ENCODE measurements around the gene MYBPH.

Gene MYBPH

GRCh38 chr1:203177470-203178039 is 1.9 kb upstream of the MYBPH start:
- Histone ChIP-seq H2BK12ac (ENCODE audit: low read length) (no peak overlapping the region), H3K9ac (ENCODE audit: low read depth, low read length, poor library complexity) (no peak overlapping the region), H3K4me2 (ENCODE audit: insufficient read depth, low read length, poor library complexity, severe bottlenecking) (no peak overlapping the region), H2BK120ac (ENCODE audit: low read depth, low read length) (no peak overlapping the region), H3K18ac (ENCODE audit: low read length) (peak overlapping the region; percentile 16), H2AK5ac (ENCODE audit: low read depth, low read length) (no peak overlapping the region), H3K36me3 (replicated peaks in 1 of 2; ENCODE audit: control insufficient read depth in 2 of 2, insufficient read depth in 2 of 2, low read length in 2 of 2) (no peaks in the 10 kb centered on the region), H3K79me1 (ENCODE audit: low read depth, low read length) (no peaks in the 10 kb centered on the region), H3K23ac (ENCODE audit: low read depth, low read length, poor library complexity) (no peak overlapping the region), H3K4me3 (ENCODE audit: low read length in 2 of 2) (no peak overlapping the region), H3K27ac (replicated peaks; ENCODE audit: low read length) (peak overlapping the region; percentile 8), H3K4ac (ENCODE audit: low read length) (no peak overlapping the region), H2BK5ac (ENCODE audit: low read length) (no peak overlapping the region), H4K91ac (ENCODE audit: low read depth, low read length, poor library complexity) (no peak overlapping the region), H2BK15ac (ENCODE audit: low read length) (no peak overlapping the region), H2AFZ (ENCODE audit: low read length) (peak overlapping the region; percentile 19), H3K4me1 (ENCODE audit: control insufficient read depth in 2 of 2, insufficient read depth in 1 of 2, low read depth in 1 of 2, low read length in 2 of 2) (peaks cover 17 to 36% of the 10 kb centered on the region in 2 donors), H3K9me3 (replicated peaks in 1 of 2; ENCODE audit: control insufficient read depth in 2 of 2, insufficient read depth in 1 of 2, low read depth in 1 of 2, low read length in 2 of 2) (no peaks in the 10 kb centered on the region), H3K14ac (ENCODE audit: low read length) (no peak overlapping the region), H4K8ac (ENCODE audit: low read depth, low read length) (no peak overlapping the region), H3K27me3 (ENCODE audit: control insufficient read depth in 3 of 3, insufficient read depth in 3 of 3, low read depth in 1 of 3, low read length in 3 of 3) (peaks cover 0 to 9% (median 0%) of the 10 kb centered on the region in 3 experiments)
- DNase-seq (ENCODE audit: low spot score), result no peak
- WGBS, 2 donors (ENCODE audit: extremely low coverage in 2 of 2, insufficient read length in 2 of 2, insufficient replicate concordance in 1 of 2), result no CpG with 5 or more reads among the region's 9 CpGs

- no peak overlapping the region for H3K4ac ChIP-seq (ENCODE audit: low read length)
- peaks cover 17 to 35% of the 10 kb centered on the region in 2 donors for H3K4me1 ChIP-seq (ENCODE audit: control insufficient read depth in 2 of 2, insufficient read depth in 1 of 2, low read depth in 1 of 2, low read length in 2 of 2)
- H2BK5ac ChIP-seq (ENCODE audit: low read length), result no peak overlapping the region
- H2BK12ac ChIP-seq (ENCODE audit: low read length), result no peak overlapping the region
- no peak overlapping the region for H2BK15ac ChIP-seq (ENCODE audit: low read length)
- H4K8ac ChIP-seq (ENCODE audit: low read depth, low read length), result no peak overlapping the region
- WGBS, 2 donors (ENCODE audit: extremely low coverage in 2 of 2, insufficient read length in 2 of 2, insufficient replicate concordance in 1 of 2), result no CpG with 5 or more reads among the region's 6 CpGs
- H3K27ac ChIP-seq (replicated peaks; ENCODE audit: low read length), result no peak overlapping the region
- no peaks in the 10 kb centered on the region for H3K79me1 ChIP-seq (ENCODE audit: low read depth, low read length)
- H2BK120ac ChIP-seq (ENCODE audit: low read depth, low read length), result no peak overlapping the region
- no peak overlapping the region for H3K23ac ChIP-seq (ENCODE audit: low read depth, low read length, poor library complexity)
- no peak overlapping the region for H3K14ac ChIP-seq (ENCODE audit: low read length)
- H3K18ac ChIP-seq (ENCODE audit: low read length), result no peak overlapping the region
- H3K36me3 ChIP-seq (replicated peaks in 1 of 2; ENCODE audit: control insufficient read depth in 2 of 2, insufficient read depth in 2 of 2, low read length in 2 of 2), result no peaks in the 10 kb centered on the region
- DNase-seq (ENCODE audit: low spot score), result no peak
- peaks cover 0 to 9% (median 0%) of the 10 kb centered on the region in 3 experiments for H3K27me3 ChIP-seq (ENCODE audit: control insufficient read depth in 3 of 3, insufficient read depth in 3 of 3, low read depth in 1 of 3, low read length in 3 of 3)
- H3K4me2 ChIP-seq (ENCODE audit: insufficient read depth, low read length, poor library complexity, severe bottlenecking), result no peak overlapping the region
- no peak overlapping the region for H3K9ac ChIP-seq (ENCODE audit: low read depth, low read length, poor library complexity)
- no peak overlapping the region for H3K4me3 ChIP-seq (ENCODE audit: low read length in 2 of 2)
- no peaks in the 10 kb centered on the region for H3K9me3 ChIP-seq (replicated peaks in 1 of 2; ENCODE audit: control insufficient read depth in 2 of 2, insufficient read depth in 1 of 2, low read depth in 1 of 2, low read length in 2 of 2)
- H2AK5ac ChIP-seq (ENCODE audit: low read depth, low read length), result no peak overlapping the region
- no peak overlapping the region for H2AFZ ChIP-seq (ENCODE audit: low read length)
- H4K91ac ChIP-seq (ENCODE audit: low read depth, low read length, poor library complexity), result no peak overlapping the region
Observed at GRCh38 chr1:203177036-203177405, 1.4 kb upstream of the MYBPH start.

GRCh38 chr1:203176273-203177035 is 828 bp upstream of the MYBPH start:
- H3K27me3 ChIP-seq (ENCODE audit: control insufficient read depth in 3 of 3, insufficient read depth in 3 of 3, low read depth in 1 of 3, low read length in 3 of 3), result peaks cover 0 to 9% (median 0%) of the 10 kb centered on the region in 3 experiments
- H3K14ac ChIP-seq (ENCODE audit: low read length), result no peak overlapping the region
- no peak overlapping the region for H3K4ac ChIP-seq (ENCODE audit: low read length)
- H3K79me1 ChIP-seq (ENCODE audit: low read depth, low read length), result no peaks in the 10 kb centered on the region
- no peak overlapping the region for H4K8ac ChIP-seq (ENCODE audit: low read depth, low read length)
- no peak for DNase-seq (ENCODE audit: low spot score)
- H2AFZ ChIP-seq (ENCODE audit: low read length), result no peak overlapping the region
- H2BK12ac ChIP-seq (ENCODE audit: low read length), result no peak overlapping the region
- peak overlapping the region; percentile 78 for H2AK5ac ChIP-seq (ENCODE audit: low read depth, low read length)
- peak overlapping the region; percentile 4 for H2BK5ac ChIP-seq (ENCODE audit: low read length)
- peak overlapping the region; percentile 45 for H2BK120ac ChIP-seq (ENCODE audit: low read depth, low read length)
- peak overlapping the region; percentile 40 for H3K18ac ChIP-seq (ENCODE audit: low read length)
- no peak overlapping the region for H3K23ac ChIP-seq (ENCODE audit: low read depth, low read length, poor library complexity)
- H3K27ac ChIP-seq (replicated peaks; ENCODE audit: low read length), result no peak overlapping the region
- peaks cover 17 to 31% of the 10 kb centered on the region in 2 donors for H3K4me1 ChIP-seq (ENCODE audit: control insufficient read depth in 2 of 2, insufficient read depth in 1 of 2, low read depth in 1 of 2, low read length in 2 of 2)
- H2BK15ac ChIP-seq (ENCODE audit: low read length), result peak overlapping the region; percentile 59
- WGBS, 2 donors (ENCODE audit: extremely low coverage in 2 of 2, insufficient read length in 2 of 2, insufficient replicate concordance in 1 of 2), result no CpG with 5 or more reads among the region's 9 CpGs
- H3K9ac ChIP-seq (ENCODE audit: low read depth, low read length, poor library complexity), result peak overlapping the region; percentile 9
- H3K4me2 ChIP-seq (ENCODE audit: insufficient read depth, low read length, poor library complexity, severe bottlenecking), result no peak overlapping the region
- H3K36me3 ChIP-seq (replicated peaks in 1 of 2; ENCODE audit: control insufficient read depth in 2 of 2, insufficient read depth in 2 of 2, low read length in 2 of 2), result no peaks in the 10 kb centered on the region
- H3K4me3 ChIP-seq (ENCODE audit: low read length in 2 of 2), result no peak overlapping the region
- no peak overlapping the region for H4K91ac ChIP-seq (ENCODE audit: low read depth, low read length, poor library complexity)
- H3K9me3 ChIP-seq (replicated peaks in 1 of 2; ENCODE audit: control insufficient read depth in 2 of 2, insufficient read depth in 1 of 2, low read depth in 1 of 2, low read length in 2 of 2), result no peaks in the 10 kb centered on the region

- Histone ChIP-seq H2BK15ac (ENCODE audit: low read length) (peak overlapping the region; percentile 59), H3K79me1 (ENCODE audit: low read depth, low read length) (no peaks in the 10 kb centered on the region), H2BK120ac (ENCODE audit: low read depth, low read length) (peak overlapping the region; percentile 45), H2BK5ac (ENCODE audit: low read length) (peak overlapping the region; percentile 4), H3K23ac (ENCODE audit: low read depth, low read length, poor library complexity) (no peak overlapping the region), H3K4ac (ENCODE audit: low read length) (no peak overlapping the region), H2AFZ (ENCODE audit: low read length) (no peak overlapping the region), H2AK5ac (ENCODE audit: low read depth, low read length) (peak overlapping the region; percentile 78), H3K4me3 (ENCODE audit: low read length in 2 of 2) (no peak overlapping the region), H4K8ac (ENCODE audit: low read depth, low read length) (no peak overlapping the region), H4K91ac (ENCODE audit: low read depth, low read length, poor library complexity) (no peak overlapping the region), H3K18ac (ENCODE audit: low read length) (peak overlapping the region; percentile 40), H3K27ac (replicated peaks; ENCODE audit: low read length) (no peak overlapping the region), H3K4me2 (ENCODE audit: insufficient read depth, low read length, poor library complexity, severe bottlenecking) (no peak overlapping the region), H3K4me1 (ENCODE audit: control insufficient read depth in 2 of 2, insufficient read depth in 1 of 2, low read depth in 1 of 2, low read length in 2 of 2) (peaks cover 17 to 31% of the 10 kb centered on the region in 2 donors), H3K36me3 (replicated peaks in 1 of 2; ENCODE audit: control insufficient read depth in 2 of 2, insufficient read depth in 2 of 2, low read length in 2 of 2) (no peaks in the 10 kb centered on the region), H3K9me3 (replicated peaks in 1 of 2; ENCODE audit: control insufficient read depth in 2 of 2, insufficient read depth in 1 of 2, low read depth in 1 of 2, low read length in 2 of 2) (no peaks in the 10 kb centered on the region), H2BK12ac (ENCODE audit: low read length) (no peak overlapping the region), H3K14ac (ENCODE audit: low read length) (no peak overlapping the region), H3K27me3 (ENCODE audit: control insufficient read depth in 3 of 3, insufficient read depth in 3 of 3, low read depth in 1 of 3, low read length in 3 of 3) (peaks cover 0 to 9% (median 0%) of the 10 kb centered on the region in 3 experiments), H3K9ac (ENCODE audit: low read depth, low read length, poor library complexity) (no peak overlapping the region)
- no peak for DNase-seq (ENCODE audit: low spot score)
- no CpG with 5 or more reads among the region's 9 CpGs for WGBS, 2 donors (ENCODE audit: extremely low coverage in 2 of 2, insufficient read length in 2 of 2, insufficient replicate concordance in 1 of 2)
Observed at GRCh38 chr1:203175827-203176241, 208 bp upstream of the MYBPH start.

Data from neuronal stem cell (in vitro differentiated cells).